Suppressor macrophage (primary cell): Measurements from ENCODE around the gene SNAPC4.
"Not testable (repeated sequence)": the region's sequence is repeated elsewhere in the genome, so short reads cannot be mapped to it uniquely, and the experiment has no call there.

Source experiments
- DNase-seq, 4 experiments: peaks; one replicate each; pipeline ENCODE4 v3.0.0-alpha.2; 2020 to 2022

The SNAPC4 gene

GRCh38 chr9:136407911-136408310, 7.9 kb upstream of the SNAPC4 start:
- DNase-seq = no peak

DNA sequence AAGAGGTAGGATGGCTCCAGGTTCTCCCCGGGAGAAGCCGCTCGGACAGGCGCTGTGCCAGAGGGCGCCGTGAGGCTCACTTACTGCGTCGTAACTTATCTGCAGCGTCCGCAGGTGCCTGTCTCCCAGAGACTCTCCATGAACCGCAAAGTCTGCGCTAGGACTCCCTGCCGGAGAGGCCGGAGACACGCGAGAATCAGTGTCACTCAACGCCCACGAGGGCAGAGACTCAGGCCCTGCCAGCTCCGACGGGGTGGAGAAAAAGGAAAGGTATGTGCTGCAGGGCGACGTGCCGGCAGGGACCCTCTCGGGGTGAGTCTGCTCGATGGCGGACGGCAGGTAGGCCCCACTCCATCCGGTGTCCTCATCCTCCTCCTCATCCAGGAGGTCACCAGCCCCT, 7.1 kb upstream of the SNAPC4 start:
- DNase-seq = not testable (repeated sequence)

- DNase-seq = not testable (repeated sequence)
Observed at GRCh38 chr9:136405904-136406303, 5.9 kb upstream of the SNAPC4 start.

GRCh38 chr9:136405481-136405880, 5.5 kb upstream of the SNAPC4 start:
- DNase-seq = no peak

DNA sequence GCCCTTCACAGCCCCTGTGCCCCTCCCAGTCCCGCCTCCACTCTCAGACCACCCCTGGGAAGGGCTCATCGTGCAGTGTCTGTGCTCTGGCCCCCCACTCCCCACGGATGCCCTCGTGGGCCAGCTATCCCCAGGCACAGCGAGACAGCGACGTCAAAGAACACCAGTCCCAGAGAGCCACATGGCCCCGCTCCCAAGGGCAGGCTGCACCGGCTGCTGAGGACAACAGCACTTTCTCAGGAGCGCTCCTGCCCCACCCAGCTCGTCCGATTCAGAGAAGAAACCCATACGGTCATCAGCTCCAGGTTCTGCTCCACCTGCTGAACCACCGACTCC, 4.8 kb upstream of the SNAPC4 start:
- no peak for DNase-seq

GRCh38 chr9:136403915-136404800, 4.2 kb upstream of the SNAPC4 start:
- no peak for DNase-seq

- DNase-seq = no peak
Observed at GRCh38 chr9:136403538-136403914, 3.6 kb upstream of the SNAPC4 start.

DNA sequence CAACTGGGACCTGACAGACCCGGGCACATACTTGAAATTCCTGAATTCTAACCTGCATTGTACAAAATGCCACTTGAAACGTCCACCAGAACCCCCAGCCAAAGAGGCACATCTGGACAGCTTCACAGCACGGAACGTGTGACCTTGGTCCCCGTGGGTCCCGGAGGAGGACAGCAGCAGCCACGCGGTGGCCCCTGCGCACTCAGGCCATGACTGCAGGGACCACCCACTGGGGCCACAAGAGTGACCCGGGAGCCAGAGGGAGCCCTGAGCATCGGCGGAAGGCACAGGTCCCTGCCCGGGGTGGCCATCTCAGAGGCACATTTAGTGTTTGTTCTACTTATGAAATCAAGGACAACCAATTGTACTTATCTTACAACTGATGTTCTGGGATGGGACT, 2.1 kb upstream of the SNAPC4 start:
- DNase-seq = no peak

GRCh38 chr9:136401173-136401922, 1.4 kb upstream of the SNAPC4 start:
- DNase-seq = no peak

GRCh38 chr9:136399176-136400037, 563 bp downstream of the SNAPC4 start:
- DNase-seq = peak; percentile 34 to 73 (median 56)

- no peak for DNase-seq
Observed at GRCh38 chr9:136398286-136398685, 1.7 kb downstream of the SNAPC4 start.

DNA sequence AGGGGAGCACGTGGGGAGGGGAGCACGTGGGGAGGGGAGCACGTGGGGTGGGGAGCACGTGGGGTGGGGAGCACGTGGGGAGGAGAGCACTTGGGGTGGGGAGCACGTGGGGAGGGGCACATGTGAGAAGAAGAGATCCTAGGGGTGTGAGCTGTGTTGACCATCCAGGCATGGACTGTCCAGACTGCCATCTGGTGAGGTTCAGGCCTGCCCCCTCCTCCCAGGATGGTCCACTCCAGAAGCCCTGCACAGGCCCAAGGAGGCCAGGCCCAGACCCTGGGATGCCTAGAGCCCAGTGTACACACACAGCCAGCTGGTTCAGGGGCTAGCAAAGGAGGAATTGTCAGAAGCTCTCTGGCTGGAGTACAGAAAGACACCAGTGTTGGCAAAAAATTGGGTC, 2.3 kb downstream of the SNAPC4 start:
- no peak for DNase-seq

DNA sequence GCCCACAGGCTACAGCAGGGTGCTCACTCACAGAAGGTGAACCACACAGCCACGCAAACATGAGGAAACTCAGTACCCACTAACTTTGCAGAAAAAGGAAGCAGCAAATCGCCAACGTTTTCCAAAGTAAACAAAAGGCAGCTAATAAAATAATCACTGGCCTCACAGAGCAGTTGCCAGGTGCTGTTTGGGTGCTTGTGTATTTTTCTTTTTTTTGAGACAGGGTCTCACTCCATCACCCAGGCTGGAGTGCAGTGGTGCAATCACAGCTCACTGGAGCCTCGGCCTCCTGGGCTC, 3.8 kb downstream of the SNAPC4 start:
- DNase-seq = no peak

DNA sequence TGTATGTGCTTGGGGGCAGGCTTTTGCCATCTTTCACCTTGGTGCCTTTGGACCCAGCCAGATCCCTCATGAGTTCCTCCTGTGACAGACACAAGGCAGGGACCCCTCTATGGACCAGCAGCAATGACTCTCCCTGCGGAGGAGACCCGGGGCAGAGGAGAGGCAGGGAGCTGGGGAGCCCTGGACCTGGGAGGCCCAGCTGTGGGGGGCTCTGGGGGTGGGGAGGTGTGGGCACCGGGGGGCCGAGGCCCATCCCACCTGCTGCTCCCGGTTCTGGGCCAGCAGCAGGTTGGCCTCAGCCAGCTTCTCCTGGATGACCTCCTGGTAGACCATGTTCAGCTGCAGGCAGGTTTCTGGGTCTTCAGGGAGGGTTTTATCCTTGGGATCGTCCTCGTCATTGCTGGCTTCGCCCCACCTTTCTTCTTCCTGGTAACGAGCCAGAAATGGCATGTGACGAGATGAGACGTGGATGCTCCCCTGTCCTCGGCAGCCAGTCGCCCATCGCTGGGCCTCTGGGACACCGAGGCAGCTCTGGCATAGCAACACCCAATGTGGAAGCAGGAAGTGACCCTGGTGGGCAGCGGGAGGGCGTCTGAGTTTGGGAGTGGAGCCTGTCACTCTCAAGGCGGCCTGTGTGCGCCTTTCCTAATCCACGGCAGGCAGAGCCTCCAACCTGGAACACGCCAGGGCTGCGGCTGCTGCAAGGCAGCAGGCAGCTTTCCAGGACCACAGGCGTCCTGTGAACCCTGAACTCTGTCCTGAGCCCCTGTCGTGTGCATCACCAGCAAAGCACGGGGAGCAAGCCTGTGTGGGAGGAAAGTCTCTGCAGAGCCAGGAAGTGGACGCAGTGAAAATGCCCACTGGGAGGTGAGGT, 4.4 kb downstream of the SNAPC4 start:
- no peak for DNase-seq

DNA sequence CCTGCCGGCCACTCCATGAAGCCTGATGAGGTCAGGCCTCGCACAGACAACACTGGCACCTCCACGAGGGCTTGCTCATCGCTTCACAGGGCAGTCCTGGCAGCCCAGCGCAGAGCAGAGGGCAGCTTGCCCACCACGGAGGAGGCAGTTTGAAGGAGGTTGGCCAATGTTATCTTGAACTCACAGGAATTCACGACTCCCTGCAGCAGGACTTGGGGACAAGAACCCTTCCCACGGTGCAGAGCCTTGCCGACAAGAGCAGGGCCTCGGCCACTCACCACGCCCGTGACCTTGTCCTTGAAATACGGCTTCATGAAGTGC, 5.0 kb downstream of the SNAPC4 start:
- DNase-seq = no peak

- no peak for DNase-seq
Observed at GRCh38 chr9:136394312-136395019, 5.5 kb downstream of the SNAPC4 start.

DNA sequence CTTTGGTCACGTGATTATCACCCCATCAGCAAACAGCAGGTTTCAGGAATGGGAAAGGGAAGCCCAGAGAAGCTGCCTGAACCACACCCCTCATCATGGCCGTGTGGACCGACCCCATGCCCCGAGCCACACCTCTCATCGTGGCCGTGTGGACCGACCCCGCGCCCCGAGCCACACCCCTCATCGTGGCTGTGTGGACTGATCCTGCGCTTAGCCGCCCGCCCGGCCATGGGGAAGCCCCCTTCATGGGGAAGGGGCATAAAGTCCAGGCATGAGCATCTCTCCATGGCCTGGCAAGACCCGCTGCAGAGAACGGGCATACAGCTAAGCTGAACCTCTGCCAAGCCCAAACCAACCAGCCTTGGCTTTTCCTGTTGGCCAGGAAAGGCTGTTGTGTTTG, 6.4 kb downstream of the SNAPC4 start:
- DNase-seq = no peak

DNA sequence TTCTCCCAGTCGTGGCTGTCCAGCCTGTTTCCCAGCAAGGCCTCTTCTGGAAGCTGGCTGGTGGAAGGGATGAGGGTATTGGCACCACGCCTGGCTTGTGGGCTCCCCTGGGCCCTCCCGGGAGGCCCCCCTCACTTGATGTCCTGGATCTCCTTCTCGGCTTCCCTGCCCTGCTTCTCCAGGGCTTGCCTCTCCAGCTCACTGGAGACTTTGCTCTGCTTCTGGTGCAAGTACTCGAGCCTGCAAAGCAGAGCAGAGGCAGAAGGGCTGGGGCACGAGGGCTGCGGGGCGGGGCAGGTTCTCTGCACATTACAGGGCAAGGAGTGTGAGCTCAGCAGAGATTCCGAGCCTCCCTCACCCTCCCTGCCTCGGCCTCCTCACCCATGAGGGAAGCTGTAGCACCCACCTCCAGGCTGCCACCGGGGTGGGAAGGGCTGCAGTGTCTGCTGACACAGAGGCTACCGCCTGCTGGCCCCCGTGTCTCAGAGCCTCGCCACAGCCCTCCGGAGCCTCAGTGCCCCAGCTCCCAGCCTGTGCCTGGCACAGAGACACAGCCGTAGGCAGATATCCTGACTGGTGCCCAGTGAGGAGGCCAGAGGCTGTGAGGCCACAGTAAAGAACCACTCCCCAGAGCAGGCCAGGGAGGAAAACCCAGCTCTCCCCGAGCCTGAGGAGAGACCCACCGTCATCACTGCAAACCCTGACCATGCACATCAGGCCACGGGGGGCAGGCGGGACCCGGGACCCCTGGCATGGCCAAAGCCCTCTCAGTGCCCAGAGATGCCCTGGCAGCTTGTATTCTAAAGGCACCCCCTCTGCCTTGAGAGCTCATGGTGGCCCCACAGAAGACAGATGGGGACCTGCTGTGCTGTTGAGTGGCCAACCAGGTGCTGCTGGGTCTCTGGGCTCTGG, 7.2 kb downstream of the SNAPC4 start:
- no peak for DNase-seq

DNA sequence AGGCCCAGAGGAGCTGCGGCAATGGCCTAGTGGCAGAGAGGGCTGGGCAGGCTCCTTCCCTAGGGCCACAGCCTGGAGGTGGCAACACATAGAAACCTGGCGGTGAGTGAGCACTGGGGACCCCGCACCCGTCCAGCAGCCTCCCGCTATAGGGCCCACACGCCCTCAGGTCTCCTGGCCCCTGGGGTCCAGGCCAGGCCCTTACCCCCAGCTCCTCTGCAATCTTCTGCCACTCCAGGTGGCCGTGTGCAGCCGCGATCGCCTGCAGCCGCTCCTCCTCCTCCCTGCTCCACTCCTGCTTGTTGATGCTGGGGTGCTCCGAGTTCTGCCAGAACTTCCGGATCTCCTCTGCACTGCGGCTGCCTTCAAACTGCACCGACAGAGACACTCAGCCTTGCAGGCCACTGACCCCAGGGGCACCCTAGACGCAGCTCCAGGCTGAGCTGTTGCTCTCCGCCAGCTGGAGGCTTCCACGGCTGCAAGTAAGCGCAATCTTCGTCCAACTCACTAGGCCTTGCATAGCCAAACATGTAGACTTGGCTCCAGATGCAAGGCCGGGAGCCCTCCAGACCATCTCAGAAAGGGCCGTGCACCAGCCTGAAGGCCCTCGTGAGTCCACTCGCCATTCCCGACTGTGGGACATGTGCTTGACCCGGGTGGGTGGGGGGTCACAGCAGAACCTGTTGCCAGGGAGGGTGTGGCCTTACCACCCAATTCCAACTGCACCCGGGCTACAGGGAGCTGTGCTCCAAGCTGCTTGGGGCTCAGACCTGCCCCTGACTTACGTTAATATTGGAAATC, 8.0 kb downstream of the SNAPC4 start:
- DNase-seq = no peak

DNA sequence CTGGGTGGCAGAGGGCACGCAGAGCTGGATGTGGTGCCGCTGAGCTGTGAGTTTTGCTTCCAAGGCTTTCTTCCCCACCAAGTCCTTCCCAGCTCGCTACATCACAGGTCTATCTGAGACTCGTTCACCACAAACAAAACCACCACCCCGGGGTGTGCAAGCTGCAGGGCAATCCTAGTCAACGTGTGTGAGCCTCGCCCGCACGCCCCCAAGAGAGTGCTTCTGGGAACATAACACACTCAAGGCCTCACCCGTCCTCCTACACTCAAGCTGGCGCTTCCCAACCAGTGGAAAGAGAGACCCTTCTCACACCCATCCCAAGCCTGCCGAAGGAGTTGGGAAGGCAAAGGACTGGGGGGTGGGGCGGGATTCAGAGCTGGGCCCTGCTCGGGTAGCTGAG, 10.6 kb downstream of the SNAPC4 start:
- no peak for DNase-seq
